HG02840 (cell line): ENCODE data around the gene SORT1.
"Not testable (repeated sequence)": the region's sequence is repeated elsewhere in the genome, so short reads cannot be mapped to it uniquely, and the experiment has no call there.

Source experiments
- ATAC-seq: cut with Tn5 transposase; IDR thresholded peaks from one replicate; pipeline ENCODE4 v1.9.1; 2021; ENCODE audit warnings: mild to moderate bottlenecking, moderate library complexity, moderate number of reproducible peaks; ENCODE audit not compliant: unreplicated experiment, low FRiP score

The SORT1 gene

DNA sequence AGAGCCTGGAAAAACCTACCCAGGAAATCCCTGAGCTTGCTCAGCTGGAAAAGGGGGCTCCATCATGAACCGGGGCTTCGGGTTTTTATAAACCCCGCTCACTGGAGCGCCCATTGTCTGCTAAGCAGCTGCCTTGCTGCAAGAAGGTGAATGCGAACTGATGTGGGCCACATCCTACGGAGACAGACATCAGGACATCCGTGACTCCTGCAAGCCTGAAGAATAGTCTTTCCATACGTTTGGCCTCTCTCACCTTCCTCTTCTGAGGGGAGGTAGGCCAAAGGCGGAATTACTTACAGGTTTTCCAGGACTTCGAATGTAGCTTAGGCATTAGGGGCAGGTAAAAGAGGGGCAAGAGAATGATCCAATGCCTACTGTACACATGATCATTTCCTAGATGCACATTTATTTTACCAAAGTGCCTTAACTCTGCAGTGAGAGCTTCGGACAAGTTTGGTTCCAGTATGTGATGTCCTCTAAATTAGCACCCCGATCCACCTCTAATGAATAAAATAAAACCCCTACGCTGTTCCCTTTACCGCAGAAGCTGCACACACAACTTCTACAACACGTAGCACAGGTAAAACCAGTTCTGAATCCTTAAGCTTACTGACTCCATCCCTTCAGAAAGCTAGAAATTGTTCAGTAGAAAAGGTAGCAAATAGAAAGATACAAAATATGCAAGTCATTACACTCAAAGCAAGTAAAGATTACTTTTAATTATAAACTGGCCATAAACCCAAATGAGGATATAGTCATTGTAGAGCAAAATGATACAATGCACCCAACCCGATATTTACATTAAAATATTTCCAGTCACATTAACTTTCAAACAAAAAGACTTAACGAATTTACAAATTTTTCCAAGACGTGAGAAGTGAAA is 866 bp upstream of the SORT1 start:
- ATAC-seq: no peak

DNA sequence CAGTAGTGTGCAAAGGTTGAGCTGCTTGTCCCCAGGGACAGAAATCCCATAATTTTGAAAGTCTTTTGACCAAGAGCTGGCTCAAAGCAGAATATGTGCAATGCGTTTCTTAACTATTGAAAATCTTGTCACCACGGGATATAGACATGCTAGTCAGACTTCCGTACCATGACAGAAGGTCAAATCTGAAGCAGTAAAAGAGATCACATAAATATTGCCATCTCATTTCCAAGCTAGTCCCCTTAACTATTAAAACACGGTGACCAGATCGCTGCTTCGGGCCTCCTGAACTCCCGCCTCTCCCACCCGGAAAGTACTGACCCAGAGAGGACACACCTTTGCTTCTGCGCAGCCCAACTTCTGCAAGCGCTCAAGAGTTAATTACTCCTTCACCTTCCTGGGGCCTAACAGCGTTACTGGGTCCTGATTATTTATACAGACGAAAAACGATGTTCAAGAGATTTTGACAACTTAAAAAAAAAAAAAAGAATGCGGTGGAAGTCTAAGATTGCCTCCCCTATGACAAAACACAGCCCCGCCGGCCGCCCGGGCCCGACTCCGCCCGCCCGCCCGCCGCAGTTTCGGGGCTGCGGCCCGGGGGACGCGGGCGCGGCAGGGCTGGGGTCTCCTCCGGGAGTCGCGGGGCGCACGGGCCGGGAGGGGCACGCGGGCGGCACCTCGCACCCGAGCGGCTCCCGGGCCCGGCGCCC is 692 bp downstream of the SORT1 start:
- ATAC-seq: peak; percentile 15

DNA sequence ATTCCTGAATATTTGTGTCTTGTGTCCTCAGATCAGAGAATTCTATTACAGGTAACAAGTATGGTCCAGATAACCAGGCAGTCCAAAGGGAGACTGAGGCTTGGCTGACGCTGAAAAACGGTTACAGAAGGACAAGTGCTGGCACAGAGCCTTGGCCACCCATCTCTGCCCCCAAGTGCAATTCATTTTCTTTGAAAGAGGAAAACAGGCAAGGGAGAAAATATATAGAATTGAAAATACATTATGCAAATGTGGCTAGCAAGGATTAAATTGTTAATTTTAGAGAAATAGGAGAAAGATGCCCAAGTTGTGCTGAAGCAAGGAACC is 1.2 kb downstream of the SORT1 start:
- ATAC-seq: no peak

DNA sequence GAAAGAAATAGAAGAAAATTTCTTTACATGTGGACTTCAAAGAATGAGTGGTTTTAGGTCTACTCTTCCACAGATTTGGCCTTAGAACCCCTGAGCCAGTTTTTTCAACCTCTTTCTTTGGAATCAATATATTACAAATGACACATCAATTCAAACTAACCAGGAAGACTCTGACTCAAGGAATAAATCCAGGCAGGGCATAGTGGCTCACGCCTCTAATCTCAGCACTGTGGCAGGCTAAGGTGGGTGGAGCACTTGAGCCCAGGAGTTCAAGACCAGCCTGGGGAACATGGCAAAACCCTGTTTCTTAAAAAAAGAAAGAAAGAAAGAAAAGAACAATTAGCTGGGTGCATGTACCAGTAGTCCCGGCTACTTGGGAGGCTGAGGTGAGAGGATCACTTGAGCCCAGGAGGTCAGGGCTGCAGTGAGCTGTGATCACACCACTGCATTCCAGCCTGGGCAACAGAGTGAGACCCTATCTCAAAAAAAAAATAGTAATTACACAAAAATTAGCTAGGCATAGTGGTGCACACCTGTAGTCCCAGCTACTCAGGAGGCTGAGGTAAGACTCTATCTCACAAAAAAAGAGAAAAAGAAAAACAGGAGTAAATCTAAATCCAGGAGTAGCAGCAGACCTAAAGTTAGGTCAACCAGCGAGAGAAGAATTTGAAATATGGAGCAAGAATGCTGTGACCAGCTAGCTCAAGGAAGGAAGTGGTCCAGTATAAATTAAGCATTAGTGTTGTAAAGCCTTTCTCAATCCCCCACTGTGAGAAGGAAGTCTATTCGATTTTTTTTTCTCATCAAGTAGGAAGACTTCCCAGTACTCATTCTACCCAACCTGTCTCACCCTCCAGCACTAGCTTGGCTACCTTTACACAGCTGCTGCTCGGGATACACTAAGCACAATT is 1.9 kb downstream of the SORT1 start:
- ATAC-seq: no peak

DNA sequence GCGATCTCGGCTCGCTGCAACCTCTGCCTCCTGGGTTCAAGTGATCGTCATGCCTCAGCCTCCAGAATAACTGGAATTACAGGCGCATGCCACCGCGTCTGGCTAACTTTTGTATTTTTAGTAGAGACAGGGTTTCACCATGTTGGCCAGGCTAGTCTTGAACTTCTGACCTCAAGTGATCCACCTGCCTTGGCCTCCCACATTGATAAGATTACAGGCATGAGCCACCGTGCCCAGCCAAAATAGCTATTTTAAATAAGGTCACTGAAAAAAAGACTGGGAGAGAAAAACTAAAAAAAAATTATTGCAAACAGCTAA is 2.5 kb downstream of the SORT1 start:
- ATAC-seq: not testable (repeated sequence)

DNA sequence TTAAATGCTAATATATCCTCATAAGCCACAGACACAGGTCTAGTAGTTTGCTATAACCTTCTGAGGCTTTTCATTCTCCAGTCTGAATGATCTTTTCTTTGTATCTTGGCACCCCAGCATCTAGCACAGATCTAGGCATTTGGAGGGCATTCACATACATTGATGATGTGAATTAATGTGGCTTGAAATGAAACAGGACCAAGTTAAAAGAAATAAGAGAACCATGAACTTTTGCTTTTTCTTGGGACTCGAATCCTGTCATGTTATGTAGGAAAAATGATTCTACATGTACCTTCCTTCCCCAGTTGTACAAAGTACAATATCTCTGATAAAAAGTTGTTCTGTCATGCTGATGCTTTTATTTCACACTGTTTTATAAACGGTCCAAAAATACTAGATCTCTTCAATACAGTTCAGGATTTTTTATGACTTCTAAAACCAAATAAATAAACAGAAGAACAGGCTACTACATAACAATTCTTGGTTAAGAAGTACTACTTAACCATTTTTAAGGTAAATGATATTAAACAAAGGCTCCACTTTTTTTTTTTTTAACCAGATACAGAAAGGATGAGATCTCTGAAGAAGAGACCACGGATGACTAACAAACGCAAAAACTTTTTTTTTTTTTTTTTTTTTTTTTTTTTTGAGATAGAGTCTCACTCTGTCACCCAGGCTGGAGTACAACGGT is 3.0 kb downstream of the SORT1 start:
- no peak for ATAC-seq

DNA sequence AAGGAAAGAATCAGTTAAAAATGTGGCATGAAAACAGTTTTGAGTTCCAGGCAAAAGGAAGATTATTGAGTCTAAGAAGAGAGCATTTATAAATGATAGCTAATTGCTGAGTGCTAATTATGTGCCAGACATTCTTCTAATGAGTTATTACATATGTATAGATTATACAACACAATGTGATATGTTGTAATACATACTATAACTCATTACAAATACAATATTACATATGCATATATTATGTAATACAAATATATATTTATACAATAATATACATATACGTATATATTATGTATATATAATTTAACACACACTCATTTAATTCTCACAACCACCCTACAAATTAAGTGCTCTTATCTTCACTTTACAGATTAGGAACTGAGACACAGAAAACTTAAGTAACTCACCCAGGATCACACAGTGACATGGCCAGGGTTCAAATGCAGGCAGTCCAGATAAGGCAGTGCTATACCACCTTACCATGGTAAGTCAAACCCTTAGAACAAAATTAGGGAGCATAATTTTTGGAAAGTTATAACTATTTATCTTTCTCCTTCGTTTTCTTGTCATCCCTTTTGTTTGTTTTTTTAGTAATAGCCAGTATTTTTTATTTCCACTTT is 4.0 kb downstream of the SORT1 start:
- no peak for ATAC-seq

DNA sequence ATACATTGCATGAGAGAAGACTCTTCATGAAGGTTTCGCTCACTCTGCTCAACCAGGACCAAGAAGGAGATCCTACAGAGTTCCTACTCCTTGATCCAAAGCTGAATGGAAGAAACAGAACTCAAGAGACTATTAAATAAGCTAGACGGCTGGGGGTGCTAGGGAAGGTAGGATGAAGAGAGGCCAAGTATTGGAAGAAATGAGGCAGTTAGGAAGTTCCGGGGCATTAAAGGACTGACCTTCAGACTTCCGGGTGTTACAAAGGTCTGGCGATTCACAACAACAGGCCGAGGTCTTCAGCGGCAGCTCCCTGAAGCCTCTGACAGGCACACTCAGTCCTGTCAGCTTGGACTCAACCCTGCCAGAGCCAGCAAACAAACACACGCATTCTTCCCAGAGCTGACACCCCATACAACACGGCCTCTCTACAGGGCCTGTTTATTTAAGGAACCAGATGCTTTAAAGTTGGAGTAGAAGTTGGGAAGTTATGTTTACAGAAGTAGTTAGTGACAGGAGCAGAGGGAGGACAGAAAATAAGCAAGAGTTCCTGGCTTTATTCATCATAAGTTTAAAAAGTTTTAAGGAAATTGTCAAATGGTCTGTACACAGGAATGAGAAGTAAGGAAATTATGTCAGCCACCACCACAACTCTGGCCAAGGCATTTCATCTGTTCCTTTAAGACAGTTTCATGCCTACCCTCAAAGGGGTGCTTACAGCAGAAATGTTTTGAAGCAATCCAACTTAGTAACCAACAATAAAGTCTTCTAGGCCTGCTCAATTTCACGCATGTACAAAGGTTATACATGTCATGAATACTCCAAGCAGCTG is 4.7 kb downstream of the SORT1 start:
- ATAC-seq: no peak

DNA sequence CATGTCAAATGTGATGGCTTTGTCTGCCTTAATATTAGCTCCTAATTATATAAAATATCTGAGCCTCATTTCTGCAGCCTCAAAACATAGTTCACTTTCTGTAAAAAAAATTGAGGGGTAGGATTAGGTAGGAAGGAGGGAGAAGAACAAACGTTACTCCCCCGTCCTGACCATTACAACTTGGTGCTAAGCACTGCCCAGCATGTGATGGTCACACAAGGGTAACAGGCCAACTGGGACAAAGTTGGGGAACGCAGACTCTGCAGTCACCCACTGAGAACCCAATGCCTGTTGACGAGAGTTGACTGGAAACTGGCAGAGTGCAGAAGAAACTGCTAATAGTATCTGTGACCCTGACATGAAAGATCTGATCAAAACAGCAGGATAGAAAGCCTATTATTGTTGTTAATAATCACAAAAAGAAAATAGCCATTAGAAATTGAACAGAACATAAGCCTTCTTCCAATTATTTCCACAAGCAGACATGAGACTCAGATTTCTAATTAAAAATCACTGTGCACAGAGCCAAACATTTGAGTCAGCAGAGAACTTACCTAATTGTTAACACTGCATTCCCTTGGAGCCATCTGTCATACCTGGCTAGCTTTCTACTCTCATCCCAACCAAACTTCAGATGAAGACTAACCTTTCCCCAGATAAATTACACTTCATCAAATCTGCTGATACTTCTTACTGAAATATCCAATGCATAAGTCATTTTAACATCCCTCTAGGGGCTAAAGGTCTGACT is 5.5 kb downstream of the SORT1 start:
- ATAC-seq: no peak

DNA sequence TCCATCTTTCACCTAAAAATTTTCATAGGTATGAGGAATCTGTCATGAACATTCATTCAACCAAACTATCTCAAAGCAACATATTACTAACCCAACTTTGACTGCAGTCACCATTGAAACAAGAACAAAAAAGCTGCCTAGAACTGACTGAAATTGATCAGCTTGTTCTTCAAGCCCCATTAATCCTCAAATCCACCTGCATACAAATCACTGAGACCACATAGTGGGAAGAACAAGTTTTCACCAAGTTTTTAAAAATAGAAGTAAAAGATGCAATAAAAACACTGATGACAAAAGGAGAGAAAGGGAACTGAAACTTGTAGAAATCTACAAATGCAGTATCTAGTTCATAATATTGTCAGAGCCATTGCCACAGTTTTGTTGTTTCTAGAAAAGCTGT is 6.1 kb downstream of the SORT1 start:
- ATAC-seq: peak; percentile 62

DNA sequence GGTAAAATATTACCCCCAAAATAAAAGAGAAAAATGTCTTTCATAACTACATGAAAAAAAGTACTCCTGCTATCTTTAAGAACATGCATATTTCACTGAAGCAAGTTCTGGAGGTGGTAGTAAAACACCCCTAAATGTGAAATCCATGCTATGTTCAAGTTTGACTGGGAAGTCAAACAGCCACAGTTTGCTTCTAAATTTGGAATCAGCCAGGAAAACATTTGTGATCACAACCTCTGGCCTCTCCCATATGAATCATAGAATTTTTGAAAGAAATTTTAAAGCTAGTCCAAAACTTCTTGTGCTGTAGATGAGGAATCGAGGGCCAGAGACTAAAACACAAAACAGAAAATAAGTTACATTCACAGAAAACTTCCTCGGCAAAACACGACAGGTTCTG is 6.6 kb downstream of the SORT1 start:
- no peak for ATAC-seq

DNA sequence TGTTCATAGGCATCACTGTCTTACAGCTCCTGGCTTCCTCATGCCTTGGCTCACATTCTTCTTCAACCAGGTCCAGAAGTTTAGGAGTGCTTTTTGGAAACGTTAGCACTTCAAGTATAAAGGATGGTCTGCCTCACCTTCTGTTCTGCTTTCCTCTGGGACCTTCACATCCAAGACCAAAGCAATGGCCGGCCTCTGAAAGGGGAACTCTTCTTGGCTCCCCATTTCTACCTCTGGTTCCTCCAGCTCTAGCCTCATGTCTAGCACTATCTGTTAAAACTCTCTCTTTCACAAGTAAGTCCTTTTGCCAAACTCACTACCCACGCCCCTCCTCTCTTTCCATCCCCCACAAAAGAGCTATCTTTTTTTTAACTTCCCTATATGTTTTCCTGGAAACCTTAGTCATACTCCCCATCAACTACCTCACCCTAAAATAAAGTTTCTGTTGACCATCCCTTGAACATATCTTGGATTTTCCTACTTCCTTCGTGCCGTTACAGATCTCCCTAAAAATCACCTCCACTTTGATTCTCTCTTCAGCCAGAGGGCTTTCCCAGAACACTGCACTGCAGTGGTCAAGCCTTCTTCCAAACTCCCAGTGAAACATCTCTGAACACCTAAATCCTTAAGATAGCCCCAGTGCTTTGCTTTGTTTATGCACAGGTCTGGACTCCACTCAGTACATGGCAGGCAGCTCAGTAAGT is 7.9 kb downstream of the SORT1 start:
- no peak for ATAC-seq

DNA sequence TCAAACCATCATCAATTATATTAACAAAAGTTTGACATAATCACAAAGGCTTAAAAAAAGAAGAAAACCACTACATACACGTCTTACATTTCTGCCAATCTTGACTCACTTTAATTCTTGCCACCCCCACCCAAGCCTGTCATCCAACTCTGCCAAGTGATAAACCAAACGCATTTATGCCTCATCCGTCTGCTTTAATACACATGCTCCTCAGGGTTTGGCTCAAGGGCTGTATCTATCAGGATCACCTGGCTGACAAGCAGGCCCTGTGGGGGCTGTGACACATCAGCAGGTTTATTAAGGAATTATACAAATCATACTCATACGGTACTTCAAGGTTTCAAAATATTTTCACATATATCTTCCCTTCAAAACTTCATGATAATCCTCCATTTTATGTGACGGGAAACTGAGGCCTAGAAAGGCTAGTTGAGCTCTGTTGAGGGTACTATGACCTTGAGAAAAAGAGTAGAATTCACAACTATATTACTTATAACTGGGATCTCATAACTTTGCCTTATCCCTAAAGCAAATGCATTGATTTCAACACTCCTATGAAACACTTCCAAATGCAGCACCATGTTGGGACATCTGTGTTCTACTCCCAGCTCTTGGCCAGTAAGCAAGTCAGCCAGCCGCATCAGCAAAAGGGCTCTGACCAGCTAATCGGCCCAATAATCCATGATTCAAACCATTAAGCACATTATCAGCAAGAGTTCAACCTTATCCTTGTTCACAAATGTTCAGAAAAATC is 8.7 kb downstream of the SORT1 start:
- ATAC-seq: no peak

DNA sequence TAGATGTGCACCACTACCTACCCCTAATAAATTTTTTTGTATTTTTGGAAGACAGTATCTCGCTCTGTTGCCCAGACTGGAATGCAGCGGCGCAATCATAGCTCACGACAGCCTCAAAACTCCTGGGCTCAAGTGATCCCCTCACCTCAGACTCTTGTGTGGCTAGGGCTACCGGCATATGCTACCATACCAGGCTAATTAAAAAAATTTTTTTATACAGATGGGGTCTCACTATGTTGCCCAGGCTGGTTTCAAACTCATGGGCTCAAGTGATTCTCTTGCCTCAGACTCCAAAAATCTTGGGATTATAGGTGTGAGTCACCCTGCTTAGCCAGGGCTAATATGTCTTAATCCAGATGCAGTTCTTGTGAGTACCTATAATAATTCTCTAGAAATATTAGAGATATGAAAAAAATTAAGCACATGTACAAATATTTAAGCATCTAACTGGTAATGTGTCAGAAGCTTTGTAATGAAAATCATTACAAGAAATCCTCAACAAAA is 9.5 kb downstream of the SORT1 start:
- ATAC-seq: no peak

DNA sequence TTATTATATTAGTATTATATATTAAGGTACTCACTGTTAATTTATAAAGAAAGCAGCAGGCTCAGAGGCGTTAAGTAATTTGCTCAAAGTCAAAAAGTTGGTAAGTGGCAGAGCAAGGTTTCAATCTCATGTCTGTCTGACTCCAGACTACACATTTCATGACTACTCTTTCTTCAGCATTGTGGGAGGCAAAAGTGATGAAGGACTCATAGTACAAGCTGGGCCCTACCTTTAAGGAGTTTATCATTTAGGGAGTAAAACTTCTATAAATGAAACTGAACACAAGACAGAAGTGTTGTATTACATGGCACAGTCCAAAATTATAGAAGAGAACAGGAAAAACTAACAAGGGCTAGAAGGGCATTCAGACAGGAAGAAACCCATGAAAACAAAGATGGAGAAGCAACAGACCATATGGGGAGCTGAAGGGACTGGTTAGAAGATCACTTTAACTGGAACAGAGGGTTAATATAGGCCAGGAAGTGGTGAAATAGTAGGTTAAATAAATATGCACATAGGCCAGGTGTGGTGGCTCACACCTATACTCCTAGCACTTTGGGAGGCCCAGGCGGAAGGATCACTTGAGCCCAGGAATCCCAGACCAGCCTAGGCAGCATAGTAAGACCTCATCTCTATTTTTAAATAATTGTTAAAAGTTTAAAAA is 11.5 kb downstream of the SORT1 start:
- no peak for ATAC-seq

DNA sequence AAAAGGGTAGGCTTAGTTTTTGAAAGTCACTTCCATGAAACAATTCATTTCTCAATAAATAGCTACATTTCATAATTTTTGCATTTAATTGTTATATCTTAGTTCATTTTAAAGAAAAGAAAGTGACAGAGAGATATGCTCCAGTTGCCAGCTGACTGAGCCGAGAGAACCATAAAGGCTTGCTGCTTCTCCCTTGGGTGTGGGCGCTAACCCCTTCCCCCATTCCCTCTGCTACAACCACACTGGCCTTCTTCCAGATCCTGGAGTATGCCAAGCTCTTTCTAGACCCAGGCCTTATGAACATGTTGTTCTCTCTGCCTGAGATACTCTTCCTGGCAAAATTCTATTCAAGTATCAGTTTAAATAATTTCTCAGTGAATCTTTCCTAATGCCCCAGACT is 12.3 kb downstream of the SORT1 start:
- no peak for ATAC-seq

DNA sequence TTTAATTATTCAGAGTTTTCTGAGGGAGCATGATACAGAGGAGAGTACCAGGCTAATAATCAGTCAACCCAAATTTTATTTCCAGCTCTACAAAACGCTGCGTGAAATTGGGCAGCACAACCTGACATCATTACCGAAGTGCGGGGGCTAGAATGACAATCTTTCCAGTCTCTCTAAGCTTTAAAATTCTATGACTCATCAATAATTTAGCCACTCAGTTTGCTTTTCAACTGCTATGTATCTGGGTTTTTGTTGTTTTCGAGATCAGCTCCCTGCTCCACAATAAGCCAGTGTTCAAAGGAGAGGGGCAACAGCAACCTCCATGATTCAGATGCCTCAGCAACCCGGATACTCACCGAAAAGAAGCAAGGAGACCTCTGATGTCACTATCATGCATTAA is 13.9 kb downstream of the SORT1 start:
- no peak for ATAC-seq
